SU-DHL-6 (cell line): ENCODE measurements around the gene FAM43B.

Experiments
- H2AFZ ChIP-seq: fragments of 200-600 bp; sonication (generic); 2 replicates; pipeline ENCODE4 v1.6.1; 2014; ENCODE audit warnings: low read depth, mild to moderate bottlenecking, moderate library complexity, mixed read lengths, antibody characterized with exemption, low read length; ENCODE audit not compliant: severe bottlenecking
- H3F3A ChIP-seq: fragments of 200-600 bp; shearing (Covaris generic); 2 replicates; pipeline ENCODE4 v1.6.0; 2016; ENCODE audit warnings: antibody characterized with exemption, mild to moderate bottlenecking; ENCODE audit not compliant: insufficient read depth
- H3K27ac ChIP-seq: fragments of 200-600 bp; sonication (generic); 2 replicates; pipeline ENCODE4 v1.5.1; 2016; ENCODE audit warnings: low read depth, mild to moderate bottlenecking, low read length, moderate library complexity, mixed read lengths
- H3K27me3 ChIP-seq: fragments of 200-600 bp; sonication (generic), shearing (Covaris generic); 2 replicates; pipeline ENCODE4 v1.6.0; 2014; ENCODE audit warnings: mild to moderate bottlenecking, low read length
- H3K36me3 ChIP-seq: fragments of 200-600 bp; sonication (generic); 2 replicates; pipeline ENCODE4 v1.6.1; 2014; ENCODE audit warnings: mild to moderate bottlenecking, low read length, mixed read lengths
- H3K4me2 ChIP-seq: fragments of 300-600, 200-600 bp; shearing (Covaris generic), sonication (generic); 2 replicates; pipeline ENCODE4 v1.6.0; 2014; ENCODE audit warnings: low read length, low read depth, mild to moderate bottlenecking; ENCODE audit not compliant: poor library complexity, severe bottlenecking
- H3K4me3 ChIP-seq: fragments of 200-600 bp; sonication (generic); 2 replicates; pipeline ENCODE4 v1.5.1; 2014; ENCODE audit warnings: antibody characterized with exemption, low read length, mild to moderate bottlenecking, mixed read lengths; ENCODE audit not compliant: insufficient read depth, poor library complexity, severe bottlenecking
- H3K79me2 ChIP-seq: fragments of 200-600 bp; sonication (generic); 2 replicates; pipeline ENCODE4 v1.6.1; 2014; ENCODE audit warnings: mild to moderate bottlenecking, low read length, moderate library complexity; ENCODE audit not compliant: insufficient read depth
- H3K9ac ChIP-seq: fragments of 200-600 bp; sonication (generic); 2 replicates; pipeline ENCODE4 v1.7.0; 2014; ENCODE audit warnings: mild to moderate bottlenecking, low read length
- H3K9me2 ChIP-seq: fragments of 200-600 bp; sonication (generic); replicated peaks from 2 replicates; pipeline ENCODE4 v1.6.1; 2014; ENCODE audit warnings: low read length; ENCODE audit not compliant: insufficient read depth
- H3K9me3 ChIP-seq: fragments of 200-600 bp; sonication (generic); 2 replicates; pipeline ENCODE4 v1.6.1; 2014; ENCODE audit warnings: low read length, mixed read lengths; ENCODE audit not compliant: insufficient read depth
- H4K20me1 ChIP-seq: fragments of 200-600 bp; sonication (generic); 2 replicates; pipeline ENCODE4 v1.6.1; 2014; ENCODE audit warnings: low read depth, mild to moderate bottlenecking, antibody characterized with exemption, low read length, moderate library complexity, mixed read lengths
- EZH2phosphoT487 ChIP-seq: fragments of 200-600 bp; sonication (generic), shearing (Covaris generic); conservative IDR thresholded peaks from 2 replicates; pipeline ENCODE4 v1.6.1; 2018; ENCODE audit warnings: mild to moderate bottlenecking, antibody characterized with exemption, low read length, moderate library complexity, mixed read lengths
- TF ChIP-seq, protein P1 (sequence below): fragments of 200-600 bp; sonication (generic); IDR thresholded peaks from one replicate; pipeline ENCODE4 v1.5.1; 2017; ENCODE audit warnings: antibody characterized with exemption, mild to moderate bottlenecking, low read length, moderate library complexity; ENCODE audit not compliant: insufficient read depth, poor library complexity, severe bottlenecking

The FAM43B gene

DNA sequence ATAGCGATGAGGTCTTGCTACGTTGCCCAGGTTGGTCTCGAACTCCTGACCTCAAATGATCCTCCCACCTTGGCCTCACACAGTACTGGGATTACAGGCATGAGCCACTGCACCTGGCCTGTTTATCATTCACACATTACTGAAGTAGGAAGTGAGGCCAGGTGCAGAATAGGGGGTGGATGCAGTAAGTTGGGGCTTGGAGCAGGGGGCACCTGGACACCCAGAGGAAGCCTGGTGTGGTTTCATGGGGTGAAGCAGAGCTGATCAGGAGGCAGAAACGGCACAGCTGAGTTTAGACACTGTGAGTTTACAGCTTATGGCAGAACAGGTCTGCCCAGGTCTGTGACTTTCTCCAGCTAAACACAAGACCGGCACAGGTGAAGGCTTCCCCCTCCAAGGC, 41.4 kb downstream of the FAM43B start:
- Histone ChIP-seq H3K27me3 (no peaks in the 10 kb centered on the region), H3K4me3 (no peak overlapping the region), H3K9me2 (no peaks in the 10 kb centered on the region), H3K9me3 (no peaks in the 10 kb centered on the region), H3K4me2 (no peak overlapping the region), H4K20me1 (no peaks in the 10 kb centered on the region), H3K27ac (no peak overlapping the region), H2AFZ (no peak overlapping the region), H3F3A (no peaks in the 10 kb centered on the region), H3K9ac (no peak overlapping the region), H3K79me2 (no peaks in the 10 kb centered on the region), H3K36me3 (no peaks in the 10 kb centered on the region)
- TF ChIP-seq, protein P1, sequence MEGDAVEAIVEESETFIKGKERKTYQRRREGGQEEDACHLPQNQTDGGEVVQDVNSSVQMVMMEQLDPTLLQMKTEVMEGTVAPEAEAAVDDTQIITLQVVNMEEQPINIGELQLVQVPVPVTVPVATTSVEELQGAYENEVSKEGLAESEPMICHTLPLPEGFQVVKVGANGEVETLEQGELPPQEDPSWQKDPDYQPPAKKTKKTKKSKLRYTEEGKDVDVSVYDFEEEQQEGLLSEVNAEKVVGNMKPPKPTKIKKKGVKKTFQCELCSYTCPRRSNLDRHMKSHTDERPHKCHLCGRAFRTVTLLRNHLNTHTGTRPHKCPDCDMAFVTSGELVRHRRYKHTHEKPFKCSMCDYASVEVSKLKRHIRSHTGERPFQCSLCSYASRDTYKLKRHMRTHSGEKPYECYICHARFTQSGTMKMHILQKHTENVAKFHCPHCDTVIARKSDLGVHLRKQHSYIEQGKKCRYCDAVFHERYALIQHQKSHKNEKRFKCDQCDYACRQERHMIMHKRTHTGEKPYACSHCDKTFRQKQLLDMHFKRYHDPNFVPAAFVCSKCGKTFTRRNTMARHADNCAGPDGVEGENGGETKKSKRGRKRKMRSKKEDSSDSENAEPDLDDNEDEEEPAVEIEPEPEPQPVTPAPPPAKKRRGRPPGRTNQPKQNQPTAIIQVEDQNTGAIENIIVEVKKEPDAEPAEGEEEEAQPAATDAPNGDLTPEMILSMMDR, result no peak
- no peak for TF ChIP-seq EZH2phosphoT487

DNA sequence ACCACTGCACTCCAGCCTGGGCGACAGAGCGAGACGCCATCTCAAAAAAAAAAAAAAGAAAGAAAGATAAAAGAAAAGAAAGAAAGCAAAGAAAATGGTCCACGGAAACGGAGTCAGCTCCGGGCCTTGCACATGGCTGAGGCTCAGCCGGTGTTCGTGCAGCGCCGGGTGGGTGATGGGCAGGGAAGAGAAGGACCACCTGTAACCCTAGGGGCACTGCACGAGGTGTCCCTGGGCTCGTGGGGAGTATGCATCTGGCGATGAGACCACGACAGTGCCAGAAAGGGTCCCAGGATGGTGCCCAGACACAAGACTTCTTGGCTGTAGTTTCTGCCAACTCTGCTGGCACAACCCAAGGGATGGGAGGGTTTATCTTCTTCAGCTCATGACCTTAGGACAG, 42.4 kb downstream of the FAM43B start:
- Histone ChIP-seq H3K9me2 (no peaks in the 10 kb centered on the region), H3F3A (no peaks in the 10 kb centered on the region), H4K20me1 (no peaks in the 10 kb centered on the region), H3K79me2 (no peaks in the 10 kb centered on the region), H3K4me2 (no peak overlapping the region), H3K9ac (no peak overlapping the region), H3K27ac (no peak overlapping the region), H2AFZ (no peak overlapping the region), H3K27me3 (no peaks in the 10 kb centered on the region), H3K4me3 (no peak overlapping the region), H3K9me3 (no peaks in the 10 kb centered on the region), H3K36me3 (no peaks in the 10 kb centered on the region)
- TF ChIP-seq, protein P1, result no peak
- TF ChIP-seq EZH2phosphoT487, result no peak

DNA sequence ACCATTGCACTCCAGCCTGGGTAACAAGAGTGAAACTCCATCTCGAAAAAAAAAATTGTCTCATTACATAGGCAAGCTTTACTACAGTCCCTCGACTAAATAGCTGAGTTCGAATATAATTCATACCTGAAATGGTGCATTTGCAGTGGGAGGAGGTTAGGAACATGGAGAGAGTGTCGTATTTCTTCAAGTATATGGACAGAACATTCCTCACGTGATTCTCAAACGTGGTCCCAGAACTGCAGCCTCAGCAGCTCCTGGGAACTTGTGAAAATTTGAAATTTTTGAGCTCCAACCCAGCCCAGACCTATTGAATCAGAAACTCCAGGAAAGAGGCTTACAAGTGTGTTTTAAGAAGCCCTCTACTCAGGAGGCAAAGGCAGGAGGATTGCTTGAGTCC, 43.7 kb downstream of the FAM43B start:
- no peaks in the 10 kb centered on the region for H3K9me2 ChIP-seq
- H3F3A ChIP-seq, result no peaks in the 10 kb centered on the region
- TF ChIP-seq EZH2phosphoT487, result no peak
- TF ChIP-seq, protein P1, result no peak
- H3K9ac ChIP-seq, result no peak overlapping the region
- no peaks in the 10 kb centered on the region for H3K9me3 ChIP-seq
- no peaks in the 10 kb centered on the region for H3K36me3 ChIP-seq
- H3K4me2 ChIP-seq, result no peak overlapping the region
- no peaks in the 10 kb centered on the region for H3K79me2 ChIP-seq
- no peak overlapping the region for H3K4me3 ChIP-seq
- H2AFZ ChIP-seq, result no peak overlapping the region
- H3K27me3 ChIP-seq, result no peaks in the 10 kb centered on the region
- H3K27ac ChIP-seq, result no peak overlapping the region
- H4K20me1 ChIP-seq, result no peaks in the 10 kb centered on the region
